NT2/D1 (cell line): ENCODE results near the gene DYRK3.

Experiments used
- SUZ12 ChIP-seq: IDR thresholded peaks from 2 replicates; pipeline ENCODE4 v1.6.1; 2011; ENCODE audit not compliant: insufficient read length, insufficient read depth; ENCODE audit errors: extremely low read depth
- YY1 ChIP-seq: IDR thresholded peaks from 2 replicates; pipeline ENCODE4 v1.6.1; 2011; ENCODE audit not compliant: insufficient read length, insufficient read depth
- ZNF274 ChIP-seq: IDR thresholded peaks from 2 replicates; pipeline ENCODE4 v1.6.1; 2011; ENCODE audit warnings: mild to moderate bottlenecking, low read depth, low read length

DNA sequence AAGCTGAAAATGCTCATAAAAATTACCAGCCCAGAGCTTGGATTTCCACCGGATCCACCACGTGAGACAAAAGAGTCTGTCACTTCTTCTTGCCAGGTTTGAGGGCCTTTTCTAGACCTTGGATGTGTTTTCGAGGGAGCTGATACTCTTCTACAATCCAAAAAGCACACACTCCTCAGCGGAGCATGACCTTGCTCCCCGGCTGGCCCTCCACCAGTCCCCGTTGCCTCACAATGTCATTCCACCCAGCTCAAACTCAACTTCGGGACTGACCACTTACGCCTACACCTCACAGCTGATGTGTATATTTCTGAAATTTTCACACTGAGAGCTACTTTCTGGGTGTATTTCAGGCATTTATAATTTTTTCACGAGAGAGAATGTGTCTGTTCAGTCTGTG, 43.6 kb upstream of the DYRK3 start:
- TF ChIP-seq YY1 (no peak), ZNF274 (no peak), SUZ12 (no peak)
